DMS114 treated with DMSO at 0.1 percent for 48 hours (cell line): ENCODE results near the gene MRPL10.

Experiments used
- DNase-seq: peaks from one replicate; lab custom pipeline; 2025; ENCODE audit not compliant: unreplicated experiment; lab: John Stamatoyannopoulos, UW

The MRPL10 gene

GRCh38 chr17:47840001-47840741 lies 8.8 kb upstream of the MRPL10 start:
- DNase-seq: no peak

- no peak for DNase-seq
Observed at GRCh38 chr17:47839071-47839470, 7.7 kb upstream of the MRPL10 start.

GRCh38 chr17:47838636-47839035 lies 7.3 kb upstream of the MRPL10 start:
- DNase-seq: no peak

GRCh38 chr17:47837401-47838039 lies 6.2 kb upstream of the MRPL10 start:
- no peak for DNase-seq

GRCh38 chr17:47836601-47837000 lies 5.3 kb upstream of the MRPL10 start:
- no peak for DNase-seq

- no peak for DNase-seq
Observed at GRCh38 chr17:47834756-47835155, 3.4 kb upstream of the MRPL10 start.

GRCh38 chr17:47831934-47832327 lies 590 bp upstream of the MRPL10 start:
- DNase-seq: no peak

GRCh38 chr17:47830396-47831002 lies 842 bp downstream of the MRPL10 start:
- DNase-seq: no peak

- no peak for DNase-seq
Observed at GRCh38 chr17:47829870-47830269, 1.5 kb downstream of the MRPL10 start.

- no peak for DNase-seq
Observed at GRCh38 chr17:47823519-47823918, 7.8 kb downstream of the MRPL10 start.

- DNase-seq: no peak
Observed at GRCh38 chr17:47822785-47823184, 8.6 kb downstream of the MRPL10 start.

GRCh38 chr17:47821424-47822391 lies 9.6 kb downstream of the MRPL10 start, which contains the start of gene OSBPL7:
TSS of gene OSBPL7 (minus strand) at chr17:47821794. CDS start at chr17:47820278, 1,516 bp downstream.
- no peak for DNase-seq

- DNase-seq: no peak
Observed at GRCh38 chr17:47821031-47821423, 10.3 kb downstream of the MRPL10 start.

GRCh38 chr17:47820033-47820789 lies 11.1 kb downstream of the MRPL10 start:
- DNase-seq: no peak

GRCh38 chr17:47819475-47819874 lies 11.9 kb downstream of the MRPL10 start:
- no peak for DNase-seq

GRCh38 chr17:47818002-47818695 lies 13.2 kb downstream of the MRPL10 start:
- DNase-seq: no peak

GRCh38 chr17:47816947-47817346 lies 14.4 kb downstream of the MRPL10 start:
- DNase-seq: no peak

- no peak for DNase-seq
Observed at GRCh38 chr17:47816111-47816735, 15.1 kb downstream of the MRPL10 start.
